Stimulated activated CD4-positive, alpha-beta T cell treated with anti-CD3 and anti-CD28 coated beads, Interleukin-1b, Interleukin-23, amount 100 ng/mL, for 24 hours (primary cell): Measurements from ENCODE around the gene ATP10A.
"Not testable (repeated sequence)": the region's sequence is repeated elsewhere in the genome, so short reads cannot be mapped to it uniquely, and the experiment has no call there.

Experiments
- DNase-seq, 4 experiments: peaks; one replicate each; pipeline ENCODE4 v3.0.0-alpha.2; 2020; ENCODE audit warnings: low read depth in 4 of 4, low spot score in 1 of 4

The ATP10A gene

GRCh38 chr15:25667829-25668228 lies 195.3 kb downstream of the ATP10A start:
- DNase-seq, result no peak

DNA sequence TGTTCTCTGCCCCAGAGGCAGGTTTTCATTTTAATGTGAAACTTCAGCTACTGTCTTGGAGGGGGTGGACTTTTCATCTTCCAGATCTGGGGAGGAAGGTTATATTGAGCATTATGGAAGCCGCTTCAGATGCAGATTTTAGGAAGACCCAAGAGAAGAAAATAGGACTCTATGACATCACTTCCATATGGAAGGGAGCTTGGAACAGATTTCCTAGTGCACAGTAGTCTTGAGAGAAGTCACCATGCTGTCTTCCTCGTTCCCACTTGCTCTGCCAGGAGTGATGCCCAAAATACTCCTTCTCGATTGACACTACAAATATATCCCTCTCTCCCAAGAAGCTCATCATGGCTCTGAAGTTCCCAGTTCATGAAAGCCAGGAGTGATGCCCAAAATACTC lies 197.2 kb downstream of the ATP10A start:
- no peak for DNase-seq

GRCh38 chr15:25664761-25665160 lies 198.4 kb downstream of the ATP10A start:
- DNase-seq, result no peak

DNA sequence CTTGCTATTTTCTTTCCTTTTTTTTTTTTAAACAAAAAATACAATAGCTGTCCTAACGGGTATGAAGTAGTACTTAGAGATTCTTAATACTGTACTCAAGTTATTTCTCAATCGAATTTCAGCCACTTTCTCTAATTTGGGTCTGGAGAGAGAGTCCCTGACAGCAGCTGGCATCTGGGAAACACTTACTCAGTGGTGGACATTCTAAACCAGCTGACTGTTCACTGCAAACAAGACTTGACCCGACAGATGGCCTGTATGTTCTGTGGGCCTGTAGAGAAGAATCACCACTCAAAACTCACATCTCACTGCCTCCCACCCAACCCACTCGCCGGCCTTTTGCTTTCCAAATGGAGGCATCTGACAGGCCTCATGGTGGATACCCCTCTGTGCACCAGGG lies 199.6 kb downstream of the ATP10A start:
- DNase-seq, result no peak

GRCh38 chr15:25661898-25662297 lies 201.2 kb downstream of the ATP10A start:
- DNase-seq, result no peak

DNA sequence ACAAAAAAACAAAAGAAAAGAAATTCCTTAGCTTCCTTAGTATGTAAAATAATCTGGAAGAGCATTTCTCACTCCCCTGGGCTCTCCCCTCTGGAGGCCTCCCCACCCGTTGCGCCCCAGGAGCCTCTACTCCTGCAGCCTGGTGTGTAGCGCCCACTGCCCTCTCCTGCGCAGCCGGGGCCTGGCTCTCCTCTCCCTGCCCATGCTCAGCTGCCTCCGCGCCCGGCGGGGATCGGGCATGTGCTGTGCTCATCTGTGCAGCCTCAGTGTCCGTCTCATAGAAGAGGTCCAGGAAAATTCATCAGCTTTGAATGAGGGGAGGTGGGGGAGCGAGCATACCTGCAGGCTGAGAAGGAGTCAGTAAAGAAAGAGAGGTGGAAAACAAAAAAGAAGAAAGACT lies 203.9 kb downstream of the ATP10A start:
- no peak for DNase-seq

DNA sequence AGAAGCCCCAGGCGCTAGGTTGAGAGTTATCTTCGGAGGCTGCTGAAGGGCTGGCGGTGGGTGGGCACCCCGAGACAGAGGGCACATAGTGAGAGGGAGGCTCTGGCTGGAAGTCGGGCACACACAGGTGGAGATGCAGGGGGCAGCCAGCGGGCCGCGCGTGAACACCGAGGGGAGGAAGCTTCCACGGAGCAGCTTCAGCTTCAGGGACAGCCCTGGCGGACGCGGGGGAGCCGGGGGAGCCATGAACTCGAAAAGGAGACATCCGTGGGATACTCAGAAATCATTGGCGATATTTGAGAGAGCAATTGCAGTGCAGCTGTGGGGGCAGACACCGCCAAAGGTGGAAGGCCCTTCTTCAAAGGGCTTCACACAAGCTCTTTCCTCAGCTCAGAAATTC lies 204.6 kb downstream of the ATP10A start:
- no peak for DNase-seq

GRCh38 chr15:25655207-25655948 lies 207.7 kb downstream of the ATP10A start:
- no peak for DNase-seq

GRCh38 chr15:25653371-25653770 lies 209.8 kb downstream of the ATP10A start:
- DNase-seq, result no peak

GRCh38 chr15:25652704-25653103 lies 210.4 kb downstream of the ATP10A start:
- no peak for DNase-seq

DNA sequence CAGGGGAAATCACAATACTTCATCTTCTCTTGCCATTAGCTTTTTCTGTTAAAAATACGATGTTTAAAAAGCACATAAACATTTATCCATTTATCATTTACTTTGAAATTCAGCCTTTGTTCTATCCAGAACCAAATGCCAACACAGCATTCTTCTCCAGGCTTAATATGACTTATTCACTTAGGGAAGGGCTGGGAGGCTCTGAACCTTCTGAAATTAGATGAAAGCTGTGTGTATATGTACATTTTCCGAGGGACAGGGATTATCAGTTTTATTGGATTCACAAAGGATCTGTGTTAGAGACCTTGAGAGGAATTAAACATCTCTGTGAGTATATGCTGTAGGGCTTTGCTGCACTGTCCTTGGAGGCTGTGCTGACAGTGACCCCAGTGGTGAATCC lies 213.7 kb downstream of the ATP10A start:
- no peak for DNase-seq

DNA sequence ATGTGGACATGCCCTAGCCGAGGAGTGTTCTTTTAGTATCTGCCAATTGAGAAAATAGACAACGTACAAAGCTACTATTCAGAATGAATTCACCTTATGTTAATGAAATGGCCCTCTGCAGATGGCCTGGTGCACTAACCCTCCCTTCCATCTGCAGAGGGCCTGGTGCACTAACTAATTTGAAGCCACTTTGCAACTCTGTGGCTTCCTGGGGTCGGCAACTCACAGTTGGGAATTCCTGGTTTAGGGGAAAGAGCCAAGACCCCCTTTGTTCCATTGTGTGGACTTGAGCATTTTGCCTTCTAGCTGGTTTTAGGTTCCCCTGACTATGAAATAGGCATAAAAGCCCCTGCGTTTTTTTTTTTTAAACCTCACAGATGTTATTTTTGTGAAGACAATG lies 220.0 kb downstream of the ATP10A start:
- DNase-seq, result no peak

DNA sequence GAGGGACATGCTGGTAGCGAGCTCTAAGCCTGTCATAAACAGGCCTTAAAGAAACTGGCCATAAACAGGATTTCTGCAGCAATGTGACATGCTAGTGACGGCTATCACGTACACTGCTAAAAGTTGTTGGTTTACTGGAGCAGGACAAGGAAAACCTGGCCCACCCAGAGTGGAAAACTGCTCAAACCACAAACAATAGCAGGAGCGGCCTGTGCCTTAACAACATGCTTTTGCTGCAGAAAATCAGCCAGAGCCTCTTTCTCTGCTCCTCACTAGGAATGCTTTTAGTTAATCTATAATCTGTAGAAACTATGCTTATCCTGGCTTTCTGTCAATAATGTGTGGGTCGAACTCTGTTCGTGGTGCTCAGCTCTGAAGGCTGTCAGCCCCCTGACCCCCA lies 221.4 kb downstream of the ATP10A start:
- DNase-seq, result no peak

GRCh38 chr15:25641361-25641760 lies 221.8 kb downstream of the ATP10A start:
- no peak for DNase-seq

GRCh38 chr15:25640959-25641358 lies 222.2 kb downstream of the ATP10A start:
- not testable (repeated sequence) for DNase-seq

- no peak for DNase-seq
Observed at GRCh38 chr15:25640381-25640780, 222.7 kb downstream of the ATP10A start.

GRCh38 chr15:25636486-25636885 lies 226.6 kb downstream of the ATP10A start:
- not testable (repeated sequence) for DNase-seq

- DNase-seq, result no peak
Observed at GRCh38 chr15:25635191-25635590, 227.9 kb downstream of the ATP10A start.

DNA sequence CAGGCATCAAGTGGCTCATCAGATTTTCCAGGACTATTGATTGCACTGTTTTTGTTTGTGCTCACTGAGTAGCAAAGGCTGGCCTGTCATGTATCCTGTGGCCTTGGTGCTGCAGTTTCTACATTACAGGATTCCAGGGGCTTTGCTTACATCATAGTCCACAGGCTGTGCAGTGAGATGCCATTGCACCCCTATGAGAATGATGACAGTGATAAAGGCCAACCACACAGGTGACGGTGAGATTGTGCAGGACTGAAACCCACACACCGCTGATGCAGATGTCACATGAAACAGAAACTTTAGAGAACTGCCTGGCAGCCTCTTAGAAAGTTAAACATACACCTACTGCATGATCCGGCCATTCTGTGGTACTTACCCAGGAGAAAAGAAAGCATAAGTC lies 229.3 kb downstream of the ATP10A start:
- DNase-seq, result no peak

GRCh38 chr15:25631971-25632370 lies 231.2 kb downstream of the ATP10A start:
- no peak for DNase-seq
